H1 (cell line): ENCODE data around the gene SUCLG2.

Experiments
- CBX5 ChIP-seq: fragments of 300-800, 300-1000 bp; sonication (generic); IDR thresholded peaks from 2 replicates; pipeline ENCODE4 v1.7.1; 2016; ENCODE audit warnings: antibody characterized with exemption, low read length, low read depth
- CEBPB ChIP-seq: IDR thresholded peaks from 2 replicates; pipeline ENCODE4 v1.6.1; 2012; ENCODE audit warnings: low read depth, low read length
- GABPA ChIP-seq: IDR thresholded peaks from 2 replicates; pipeline ENCODE4 v1.6.1; 2011; ENCODE audit warnings: mild to moderate bottlenecking, low read length, moderate library complexity, borderline replicate concordance; ENCODE audit not compliant: insufficient read depth
- JUN ChIP-seq: IDR thresholded peaks from 2 replicates; pipeline ENCODE4 v1.6.1; 2011; ENCODE audit warnings: low read depth, mild to moderate bottlenecking, improper control_type of control experiment, low read length
- POLR2A ChIP-seq, 2 experiments: IDR thresholded peaks; 1 replicate in 1 of 2; 2 replicates in 1 of 2; pipeline ENCODE4 v1.6.1; 2011; ENCODE audit warnings: low read depth in 2 of 2, low read length in 2 of 2, mild to moderate bottlenecking in 2 of 2; ENCODE audit errors: control extremely low read depth in 1 of 2
- POLR2AphosphoS5 ChIP-seq: IDR thresholded peaks from 2 replicates; pipeline ENCODE4 v1.6.1; 2011; ENCODE audit warnings: low read depth, low read length
- RNF2 ChIP-seq: fragments of 200-900, 300-1000 bp; sonication (generic); IDR thresholded peaks from 2 replicates; pipeline ENCODE4 v1.7.1; 2016; ENCODE audit warnings: borderline replicate concordance, low read depth, mild to moderate bottlenecking, antibody characterized with exemption, low read length; ENCODE audit not compliant: poor library complexity, severe bottlenecking; ENCODE audit errors: missing control alignments
- TF ChIP-seq, protein P1 (sequence below), 3 experiments: IDR thresholded peaks; 1 replicate in 2 of 3; 2 replicates in 1 of 3; pipeline versions ENCODE4 v1.5.1 to v1.6.1; 2011; ENCODE audit warnings: low read length in 3 of 3, mild to moderate bottlenecking in 3 of 3, inconsistent platforms in 2 of 3, low read depth in 1 of 3, moderate library complexity in 1 of 3; ENCODE audit not compliant: insufficient read depth in 1 of 3; ENCODE audit errors: control extremely low read depth in 1 of 3

GRCh38 chr3:67437789-67438188 is 216.6 kb downstream of the SUCLG2 start:
- TF ChIP-seq, protein P1, sequence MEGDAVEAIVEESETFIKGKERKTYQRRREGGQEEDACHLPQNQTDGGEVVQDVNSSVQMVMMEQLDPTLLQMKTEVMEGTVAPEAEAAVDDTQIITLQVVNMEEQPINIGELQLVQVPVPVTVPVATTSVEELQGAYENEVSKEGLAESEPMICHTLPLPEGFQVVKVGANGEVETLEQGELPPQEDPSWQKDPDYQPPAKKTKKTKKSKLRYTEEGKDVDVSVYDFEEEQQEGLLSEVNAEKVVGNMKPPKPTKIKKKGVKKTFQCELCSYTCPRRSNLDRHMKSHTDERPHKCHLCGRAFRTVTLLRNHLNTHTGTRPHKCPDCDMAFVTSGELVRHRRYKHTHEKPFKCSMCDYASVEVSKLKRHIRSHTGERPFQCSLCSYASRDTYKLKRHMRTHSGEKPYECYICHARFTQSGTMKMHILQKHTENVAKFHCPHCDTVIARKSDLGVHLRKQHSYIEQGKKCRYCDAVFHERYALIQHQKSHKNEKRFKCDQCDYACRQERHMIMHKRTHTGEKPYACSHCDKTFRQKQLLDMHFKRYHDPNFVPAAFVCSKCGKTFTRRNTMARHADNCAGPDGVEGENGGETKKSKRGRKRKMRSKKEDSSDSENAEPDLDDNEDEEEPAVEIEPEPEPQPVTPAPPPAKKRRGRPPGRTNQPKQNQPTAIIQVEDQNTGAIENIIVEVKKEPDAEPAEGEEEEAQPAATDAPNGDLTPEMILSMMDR (IDR thresholded peaks at IDR 0.05; ENCODE audit: control extremely low read depth in 1 of 3, insufficient read depth in 1 of 3, low read depth in 1 of 3, low read length in 3 of 3), result no peak
- TF ChIP-seq CEBPB, result no peak
- TF ChIP-seq POLR2A (IDR thresholded peaks at IDR 0.05; ENCODE audit: control extremely low read depth in 1 of 2, low read depth in 2 of 2, low read length in 2 of 2), result no peak
- no peak for TF ChIP-seq RNF2
- no peak for TF ChIP-seq POLR2AphosphoS5
- TF ChIP-seq CBX5, result no peak
- TF ChIP-seq GABPA, result no peak
- no peak for TF ChIP-seq JUN
